ENCODE data around the gene MYRF.

Gene MYRF

DNA sequence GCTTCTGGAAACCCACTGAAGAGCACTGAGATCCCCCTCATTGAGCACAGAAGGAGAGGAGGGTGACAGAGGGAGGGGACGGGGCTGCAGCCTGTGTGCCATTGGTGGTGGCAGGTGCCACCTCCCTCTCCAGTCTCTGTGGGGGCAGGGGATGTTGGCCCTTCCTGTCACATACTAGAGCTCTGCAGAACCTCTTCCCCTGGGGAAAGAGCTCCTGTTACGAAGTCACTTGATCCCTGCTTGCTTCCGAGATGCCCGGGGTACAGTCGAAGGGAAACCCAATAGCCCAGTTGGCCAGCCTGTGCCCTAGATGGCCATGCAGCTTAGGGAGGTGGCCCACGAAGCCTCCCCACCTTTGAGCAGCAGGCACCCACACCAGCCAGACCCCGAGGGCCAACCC lies 42.9 kb upstream of the MYRF start:
- no peak overlapping the region for H3K27ac ChIP-seq
- ChIA-PET CTCF (no interaction called here), POLR2A (ENCODE audit: low non-redundant PET) (no interaction called here)
- TF ChIP-seq, protein P1, sequence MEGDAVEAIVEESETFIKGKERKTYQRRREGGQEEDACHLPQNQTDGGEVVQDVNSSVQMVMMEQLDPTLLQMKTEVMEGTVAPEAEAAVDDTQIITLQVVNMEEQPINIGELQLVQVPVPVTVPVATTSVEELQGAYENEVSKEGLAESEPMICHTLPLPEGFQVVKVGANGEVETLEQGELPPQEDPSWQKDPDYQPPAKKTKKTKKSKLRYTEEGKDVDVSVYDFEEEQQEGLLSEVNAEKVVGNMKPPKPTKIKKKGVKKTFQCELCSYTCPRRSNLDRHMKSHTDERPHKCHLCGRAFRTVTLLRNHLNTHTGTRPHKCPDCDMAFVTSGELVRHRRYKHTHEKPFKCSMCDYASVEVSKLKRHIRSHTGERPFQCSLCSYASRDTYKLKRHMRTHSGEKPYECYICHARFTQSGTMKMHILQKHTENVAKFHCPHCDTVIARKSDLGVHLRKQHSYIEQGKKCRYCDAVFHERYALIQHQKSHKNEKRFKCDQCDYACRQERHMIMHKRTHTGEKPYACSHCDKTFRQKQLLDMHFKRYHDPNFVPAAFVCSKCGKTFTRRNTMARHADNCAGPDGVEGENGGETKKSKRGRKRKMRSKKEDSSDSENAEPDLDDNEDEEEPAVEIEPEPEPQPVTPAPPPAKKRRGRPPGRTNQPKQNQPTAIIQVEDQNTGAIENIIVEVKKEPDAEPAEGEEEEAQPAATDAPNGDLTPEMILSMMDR (conservative IDR thresholded peaks at IDR 0.05; ENCODE audit: low read depth): no peak
- no peak for DNase-seq (ENCODE audit: low spot score)

DNA sequence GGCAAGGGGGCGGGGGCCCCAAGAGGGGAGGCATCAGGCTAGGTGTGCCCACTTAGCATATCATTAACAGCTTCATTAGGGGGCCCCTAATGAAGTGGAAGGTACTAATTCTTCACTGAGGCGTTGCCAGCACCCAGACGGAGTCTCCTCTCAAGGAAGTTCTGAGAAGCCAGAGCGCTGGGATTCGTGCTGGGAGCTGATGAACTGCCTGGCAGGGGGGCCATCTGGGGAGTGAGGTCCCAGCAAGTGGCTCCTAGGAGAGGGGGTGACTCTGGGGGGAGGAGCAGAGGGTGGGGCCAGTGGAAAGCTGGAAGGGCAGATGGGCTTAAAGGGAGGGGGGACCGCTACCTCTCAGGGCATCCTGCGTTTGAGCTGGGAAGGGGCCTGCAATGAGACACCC lies 42.4 kb upstream of the MYRF start:
- TF ChIP-seq, protein P1 (conservative IDR thresholded peaks at IDR 0.05; ENCODE audit: low read depth): no peak
- POLR2A ChIA-PET (ENCODE audit: low non-redundant PET): no interaction called here
- no peak for DNase-seq (ENCODE audit: low spot score)
- no peak overlapping the region for H3K27ac ChIP-seq
- CTCF ChIA-PET: interaction anchor here (0.6 to 1.4 kb wide), 3 partner anchors 9 to 42 kb away, joined by 3 to 4 read pairs (median 3); no protein-coding TSS in a partner anchor

DNA sequence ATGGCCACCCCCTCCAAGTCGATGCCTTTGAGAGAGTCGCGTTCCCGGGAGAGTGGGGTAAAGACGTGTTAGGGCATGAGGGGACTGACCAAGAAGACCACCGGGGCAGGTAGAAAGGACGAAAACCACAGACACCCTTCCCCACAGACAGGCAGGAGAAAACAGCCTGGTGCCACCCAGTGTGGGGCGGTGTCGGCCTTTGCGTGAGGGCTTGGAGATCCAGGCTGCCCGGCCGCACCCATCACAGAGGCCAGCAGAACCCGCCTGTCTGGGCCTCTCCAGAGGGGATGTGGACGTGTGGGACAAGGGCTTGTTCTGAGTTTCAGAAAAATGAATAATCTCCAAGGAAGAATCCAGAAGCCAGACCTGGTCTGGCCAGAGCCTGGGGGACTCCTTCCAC lies 41.4 kb upstream of the MYRF start:
- TF ChIP-seq, protein P1 (conservative IDR thresholded peaks at IDR 0.05; ENCODE audit: low read depth): no peak
- ChIA-PET POLR2A (ENCODE audit: low non-redundant PET) (no interaction called here), CTCF (interaction anchor here (0.6 to 1.4 kb wide), 2 partner anchors 22 to 160 kb away, joined by 4 read pairs; no protein-coding TSS in a partner anchor)
- H3K27ac ChIP-seq: no peak overlapping the region
- no peak for DNase-seq (ENCODE audit: low spot score)

DNA sequence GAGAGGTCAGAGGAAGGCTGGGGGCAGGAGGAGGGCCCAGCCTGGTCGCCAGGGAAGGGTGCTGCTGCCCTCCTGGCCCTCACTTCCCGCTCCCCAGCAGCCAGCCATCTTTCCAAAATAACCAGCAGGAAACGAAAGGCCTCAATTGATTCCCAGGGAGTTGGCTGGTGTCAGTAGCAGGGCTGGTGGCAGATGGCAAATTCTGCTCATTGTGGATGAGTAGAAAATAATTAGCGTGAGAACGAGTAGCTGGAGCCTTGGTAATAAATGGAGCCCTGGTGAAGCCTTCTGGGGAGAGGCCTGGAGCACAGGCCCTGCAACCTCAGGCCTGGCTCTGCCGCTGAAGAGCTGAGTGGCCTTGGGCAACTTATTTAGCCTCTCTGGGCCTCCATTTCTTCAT lies 40.9 kb upstream of the MYRF start:
- no peak for DNase-seq (ENCODE audit: low spot score)
- CTCF ChIA-PET: interaction anchor here (0.6 to 1.4 kb wide), 2 partner anchors 22 to 159 kb away, joined by 4 read pairs; no protein-coding TSS in a partner anchor
- POLR2A ChIA-PET (ENCODE audit: low non-redundant PET): no interaction called here
- no peak overlapping the region for H3K27ac ChIP-seq
- TF ChIP-seq, protein P1 (conservative IDR thresholded peaks at IDR 0.05; ENCODE audit: low read depth): no peak

DNA sequence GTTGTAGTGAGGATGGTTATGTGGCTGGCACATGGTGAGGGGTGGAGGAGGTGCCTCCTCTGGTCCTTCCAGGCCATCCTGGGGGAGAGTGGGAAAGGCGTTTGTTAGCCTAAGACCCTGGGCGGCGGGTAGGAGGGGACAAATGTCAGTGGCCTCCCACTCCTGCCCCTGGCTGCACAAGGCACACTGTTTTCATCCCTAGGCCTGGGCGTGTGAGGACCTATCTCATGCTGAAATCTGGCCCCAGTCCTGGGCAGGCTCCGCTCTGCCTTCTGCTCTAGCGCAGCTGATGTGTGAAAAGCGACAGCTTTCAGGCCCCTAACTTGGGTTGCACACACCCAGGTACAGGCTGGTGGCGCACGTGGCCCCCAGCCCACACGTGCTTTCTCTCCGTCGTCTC lies 40.1 kb upstream of the MYRF start:
- TF ChIP-seq, protein P1 (conservative IDR thresholded peaks at IDR 0.05; ENCODE audit: low read depth): no peak
- CTCF ChIA-PET: interaction anchor here (0.7 kb wide), 1 partner anchor 10 kb away, joined by 6 read pairs; no protein-coding TSS in a partner anchor
- POLR2A ChIA-PET (ENCODE audit: low non-redundant PET): no interaction called here
- DNase-seq (ENCODE audit: low spot score): no peak
- H3K27ac ChIP-seq: no peak overlapping the region

DNA sequence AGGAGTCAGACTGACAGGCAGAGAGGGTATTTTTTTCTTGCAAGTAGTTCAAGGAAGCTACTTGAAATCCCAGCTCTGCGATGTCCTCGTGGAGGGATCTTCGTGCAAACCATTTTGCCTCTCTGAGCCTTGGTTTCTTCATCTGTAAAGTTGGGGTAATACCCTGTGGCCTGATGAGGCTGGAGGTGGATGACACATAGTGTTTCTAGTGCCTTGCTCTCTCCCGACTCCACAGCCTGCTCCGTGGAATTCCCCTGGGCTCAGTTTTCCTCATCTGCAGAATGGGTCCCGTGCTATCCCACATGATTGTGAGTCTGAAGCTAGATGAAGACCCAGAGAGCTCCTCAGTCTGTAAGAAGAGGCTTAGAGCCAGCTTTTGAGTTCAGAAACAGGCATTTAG lies 39.6 kb upstream of the MYRF start:
- TF ChIP-seq, protein P1 (conservative IDR thresholded peaks at IDR 0.05; ENCODE audit: low read depth): no peak
- H3K27ac ChIP-seq: no peak overlapping the region
- ChIA-PET POLR2A (ENCODE audit: low non-redundant PET) (no interaction called here), CTCF (no interaction called here)
- no peak for DNase-seq (ENCODE audit: low spot score)

Measured in RWPE1 (cell line).